D721Med (cell line): ENCODE data around the gene PLA2G4A.
A peak's percentile ranks its signal among the peaks of the same experiment; 100 is the strongest.

Experiments
- DNase-seq: peaks from one replicate; pipeline ENCODE4 v3.0.0; 2011; ENCODE audit warnings: low spot score; ENCODE audit not compliant: insufficient read length
- FAIRE-seq: peaks from 2 replicates; lab custom pipeline; 2011; peaks lifted over from hg19 to GRCh38; lab: Jason Lieb, UNC
- CTCF ChIP-seq: IDR thresholded peaks from 2 replicates; pipeline ENCODE4 v1.5.1; 2012; ENCODE audit warnings: mild to moderate bottlenecking, control low read depth; ENCODE audit not compliant: insufficient read depth; ENCODE audit errors: missing control alignments

PLA2G4A gene

GRCh38 chr1:186869526-186870228 lies 40.9 kb downstream of the PLA2G4A start:
- DNase-seq (no peak), FAIRE-seq (no peak)
- no peak for TF ChIP-seq CTCF

GRCh38 chr1:186871784-186872183 lies 43.0 kb downstream of the PLA2G4A start:
- FAIRE-seq: no peak
- TF ChIP-seq CTCF: no peak
- no peak for DNase-seq

DNA sequence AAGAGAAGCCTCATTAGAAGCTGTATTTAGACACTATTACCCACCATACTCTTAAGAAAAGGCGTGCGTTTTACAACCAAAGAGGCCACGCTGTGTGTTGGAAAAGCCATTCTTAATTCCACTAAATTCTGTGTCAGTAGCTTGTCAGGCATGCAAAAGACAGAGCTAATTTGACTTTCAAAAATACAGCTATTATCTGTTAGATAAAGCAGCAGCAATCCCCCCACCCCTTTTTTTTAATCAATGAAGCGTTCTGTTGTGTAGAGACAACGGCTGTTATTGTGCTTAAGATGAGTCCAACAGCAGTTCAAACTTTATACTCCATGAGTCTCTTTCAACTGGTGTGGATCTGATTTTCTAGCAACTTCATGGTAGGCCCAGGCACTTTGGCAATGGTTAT lies 43.5 kb downstream of the PLA2G4A start:
- DNase-seq (no peak), FAIRE-seq (no peak)
- no peak for TF ChIP-seq CTCF

GRCh38 chr1:186873687-186874086 lies 44.9 kb downstream of the PLA2G4A start:
- no peak for DNase-seq
- FAIRE-seq: peak; percentile 84
- no peak for TF ChIP-seq CTCF

DNA sequence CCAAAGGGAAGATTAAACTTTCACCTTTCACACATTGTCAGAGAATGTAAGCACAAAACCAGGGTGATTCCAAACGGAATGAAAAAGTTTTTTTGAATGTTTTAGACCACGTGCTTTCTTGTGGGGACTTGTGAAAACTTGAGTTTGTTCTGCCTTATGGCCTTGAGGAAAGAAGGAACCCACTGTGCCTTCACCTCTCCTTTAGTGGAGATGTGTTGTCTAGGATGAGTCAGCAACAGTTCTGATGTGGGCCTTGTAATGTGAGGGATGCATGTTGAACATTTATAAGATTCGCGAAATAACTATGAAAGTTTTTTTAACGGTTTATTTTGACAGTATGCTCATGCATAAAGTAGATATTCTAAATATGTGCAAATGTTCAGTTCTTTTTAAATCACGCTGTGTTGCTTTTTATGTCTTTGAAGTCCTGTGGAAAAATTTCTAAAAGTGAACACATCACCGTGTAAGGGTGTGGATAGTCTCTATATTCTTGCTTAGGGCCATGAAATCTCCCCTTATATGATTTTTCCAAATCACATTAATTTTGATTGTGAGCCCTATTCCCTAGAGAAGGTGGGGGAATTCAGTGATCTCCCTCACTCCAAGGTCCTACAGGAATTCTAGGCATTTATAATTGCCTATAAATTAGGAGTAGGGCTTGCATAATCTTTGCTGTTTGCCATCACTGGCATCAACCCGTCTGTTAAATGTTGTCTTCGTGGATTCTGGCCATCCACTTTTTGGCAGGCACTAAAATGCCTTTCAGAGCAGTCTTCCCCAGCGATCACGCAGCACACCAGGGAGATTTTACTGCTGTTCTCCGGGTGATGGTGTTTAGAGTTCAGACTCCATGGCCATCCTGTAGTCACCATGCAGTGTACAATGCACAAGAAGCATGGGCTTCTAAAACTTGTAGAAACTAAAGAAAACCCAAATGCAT lies 47.4 kb downstream of the PLA2G4A start:
- FAIRE-seq (peak; percentile 60), DNase-seq (no peak)
- TF ChIP-seq CTCF: no peak

- FAIRE-seq (peak; percentile 79), DNase-seq (no peak)
- no peak for TF ChIP-seq CTCF
These were observed 49.6 kb downstream of the PLA2G4A start for GRCh38 chr1:186878356-186878755.

DNA sequence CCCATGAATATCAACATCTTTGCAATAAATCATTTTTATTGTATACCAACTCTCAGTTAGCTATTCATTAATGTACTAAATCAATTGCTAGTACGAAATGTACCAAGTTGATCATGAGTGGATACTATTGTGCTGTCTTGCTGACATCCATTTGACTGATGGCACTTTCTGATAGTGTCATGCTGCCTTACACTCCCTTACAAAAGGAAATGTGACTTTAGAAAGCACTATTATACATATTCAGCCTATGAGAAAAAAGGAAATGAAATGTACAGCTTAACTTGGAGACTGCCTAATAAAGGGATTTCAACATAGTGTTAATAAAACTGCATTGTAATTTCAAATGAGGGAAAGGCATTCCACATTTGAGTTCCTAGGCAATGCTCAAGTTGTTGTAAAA lies 52.2 kb downstream of the PLA2G4A start:
- no peak for TF ChIP-seq CTCF
- DNase-seq: no peak
- no peak for FAIRE-seq
